ENCODE measurements around the gene TSHR.
A peak's percentile ranks its signal among the peaks of the same experiment; 100 is the strongest.
"Not testable (repeated sequence)": the region's sequence is repeated elsewhere in the genome, so short reads cannot be mapped to it uniquely, and the experiment has no call there.

The TSHR gene

GRCh38 chr14:80996049-80996901 lies 40.9 kb downstream of the TSHR start:
- peak; percentile 52 for DNase-seq (ENCODE audit: low spot score)

GRCh38 chr14:81001447-81001846 lies 46.0 kb downstream of the TSHR start:
- DNase-seq (ENCODE audit: low spot score), result no peak

- no peak for DNase-seq (ENCODE audit: low spot score)
Observed at GRCh38 chr14:81004575-81004974, 49.2 kb downstream of the TSHR start.

- no peak for DNase-seq (ENCODE audit: low spot score)
Observed at GRCh38 chr14:81005540-81006228, 50.3 kb downstream of the TSHR start.

- DNase-seq (ENCODE audit: low spot score), result no peak
Observed at GRCh38 chr14:81006266-81006665, 50.8 kb downstream of the TSHR start.

- DNase-seq (ENCODE audit: low spot score), result no peak
Observed at GRCh38 chr14:81007131-81007530, 51.7 kb downstream of the TSHR start.

GRCh38 chr14:81009346-81009745 lies 53.9 kb downstream of the TSHR start:
- DNase-seq (ENCODE audit: low spot score), result no peak

- no peak for DNase-seq (ENCODE audit: low spot score)
Observed at GRCh38 chr14:81018251-81018650, 62.8 kb downstream of the TSHR start.

- no peak for DNase-seq (ENCODE audit: low spot score)
Observed at GRCh38 chr14:81018684-81019083, 63.3 kb downstream of the TSHR start.

GRCh38 chr14:81019113-81019512 lies 63.7 kb downstream of the TSHR start:
- not testable (repeated sequence) for DNase-seq (ENCODE audit: low spot score)

- no peak for DNase-seq (ENCODE audit: low spot score)
Observed at GRCh38 chr14:81023095-81023710, 67.8 kb downstream of the TSHR start.

- no peak for DNase-seq (ENCODE audit: low spot score)
Observed at GRCh38 chr14:81028461-81028860, 73.0 kb downstream of the TSHR start.

- DNase-seq (ENCODE audit: low spot score), result no peak
Observed at GRCh38 chr14:81031488-81031887, 76.1 kb downstream of the TSHR start.

GRCh38 chr14:81033698-81034240 lies 78.3 kb downstream of the TSHR start:
- DNase-seq (ENCODE audit: low spot score), result no peak

- no peak for DNase-seq (ENCODE audit: low spot score)
Observed at GRCh38 chr14:81042438-81042837, 87.0 kb downstream of the TSHR start.

GRCh38 chr14:81051547-81051946 lies 96.1 kb downstream of the TSHR start:
- no peak for DNase-seq (ENCODE audit: low spot score)

GRCh38 chr14:81054057-81054456 lies 98.6 kb downstream of the TSHR start:
- DNase-seq (ENCODE audit: low spot score), result not testable (repeated sequence)

GRCh38 chr14:81055971-81056370 lies 100.5 kb downstream of the TSHR start:
- no peak for DNase-seq (ENCODE audit: low spot score)

- DNase-seq (ENCODE audit: low spot score), result no peak
Observed at GRCh38 chr14:81062380-81062779, 107.0 kb downstream of the TSHR start.

GRCh38 chr14:81062816-81063215 lies 107.4 kb downstream of the TSHR start:
- DNase-seq (ENCODE audit: low spot score), result peak; percentile 4

- no peak for DNase-seq (ENCODE audit: low spot score)
Observed at GRCh38 chr14:81066672-81067071, 111.3 kb downstream of the TSHR start.

GRCh38 chr14:81067156-81067555 lies 111.7 kb downstream of the TSHR start:
- DNase-seq (ENCODE audit: low spot score), result no peak
